DOHH2 (cell line): Measurements from ENCODE around the gene TSC1.

Experiments used
- H3F3A ChIP-seq: fragments of 200-600 bp; sonication (generic), shearing (Covaris generic); 2 replicates; pipeline ENCODE4 v1.6.0; 2016; ENCODE audit warnings: antibody characterized with exemption, mild to moderate bottlenecking; ENCODE audit not compliant: control insufficient read depth, insufficient read depth
- H3K27ac ChIP-seq: fragments of 200-600 bp; sonication (generic); 2 replicates; pipeline ENCODE4 v1.5.1; 2014; ENCODE audit warnings: low read depth, mild to moderate bottlenecking, low read length, moderate library complexity
- H3K27me3 ChIP-seq: fragments of 200-600 bp; sonication (generic); 2 replicates; pipeline ENCODE4 v1.6.1; 2014; ENCODE audit warnings: mild to moderate bottlenecking, low read length, mixed read lengths; ENCODE audit not compliant: control insufficient read depth
- H3K36me3 ChIP-seq: fragments of 200-600 bp; sonication (generic); 2 replicates; pipeline ENCODE4 v1.6.1; 2014; ENCODE audit warnings: mild to moderate bottlenecking, low read length, moderate library complexity, mixed read lengths; ENCODE audit not compliant: control insufficient read depth
- H3K4me1 ChIP-seq: fragments of 200-600 bp; sonication (generic); 2 replicates; pipeline ENCODE4 v1.6.1; 2014; ENCODE audit warnings: mild to moderate bottlenecking, low read length, mixed read lengths; ENCODE audit not compliant: control insufficient read depth
- H3K4me2 ChIP-seq: fragments of 200-600 bp; sonication (generic); 2 replicates; pipeline ENCODE4 v1.6.0; 2014; ENCODE audit warnings: mild to moderate bottlenecking, low read length, moderate library complexity
- H3K4me3 ChIP-seq: fragments of 200-600 bp; sonication (generic); 2 replicates; pipeline ENCODE4 v1.5.1; 2014; ENCODE audit warnings: mild to moderate bottlenecking, low read length, mixed read lengths
- H3K79me2 ChIP-seq: fragments of 200-600 bp; sonication (generic); 2 replicates; pipeline ENCODE4 v1.6.1; 2014; ENCODE audit warnings: mild to moderate bottlenecking, low read length, mixed read lengths; ENCODE audit not compliant: control insufficient read depth
- H3K9me2 ChIP-seq: fragments of 200-600 bp; sonication (generic); replicated peaks from 2 replicates; pipeline ENCODE4 v1.6.1; 2014; ENCODE audit warnings: mild to moderate bottlenecking, low read length, mixed read lengths; ENCODE audit not compliant: control insufficient read depth
- H3K9me3 ChIP-seq: fragments of 200-600 bp; sonication (generic); 2 replicates; pipeline ENCODE4 v1.6.1; 2014; ENCODE audit warnings: antibody characterized with exemption, low read length, mixed read lengths; ENCODE audit not compliant: control insufficient read depth, insufficient read depth
- H4K20me1 ChIP-seq: fragments of 200-600 bp; sonication (generic); 2 replicates; pipeline ENCODE4 v1.6.0; 2014; ENCODE audit warnings: low read depth, mild to moderate bottlenecking, antibody characterized with exemption, low read length, moderate library complexity; ENCODE audit not compliant: control insufficient read depth, insufficient read depth
- CTCF ChIP-seq: fragments of 200-600 bp; sonication (generic); IDR thresholded peaks from one replicate; pipeline ENCODE4 v1.5.1; 2014; ENCODE audit warnings: antibody characterized with exemption, mild to moderate bottlenecking, low read depth, low read length; ENCODE audit not compliant: poor library complexity, severe bottlenecking
- EZH2phosphoT487 ChIP-seq: fragments of 200-600 bp; sonication (generic); IDR thresholded peaks from 2 replicates; pipeline ENCODE4 v1.6.1; 2017; ENCODE audit warnings: borderline replicate concordance, mild to moderate bottlenecking, antibody characterized with exemption, low read length, moderate library complexity, mixed read lengths

TSC1 gene

GRCh38 chr9:132869266-132869665 is 75.2 kb downstream of the TSC1 start:
- TF ChIP-seq EZH2phosphoT487 (no peak), CTCF (no peak)
- no peaks in the 10 kb centered on the region for H3F3A ChIP-seq
- no peaks in the 10 kb centered on the region for H3K9me2 ChIP-seq
- H3K4me3 ChIP-seq = no peak overlapping the region
- H3K4me1 ChIP-seq = no peaks in the 10 kb centered on the region
- no peaks in the 10 kb centered on the region for H3K79me2 ChIP-seq
- no peak overlapping the region for H3K27ac ChIP-seq
- H3K36me3 ChIP-seq = no peaks in the 10 kb centered on the region
- no peaks in the 10 kb centered on the region for H4K20me1 ChIP-seq
- H3K9me3 ChIP-seq = no peaks in the 10 kb centered on the region
- no peak overlapping the region for H3K4me2 ChIP-seq
- H3K27me3 ChIP-seq = no peaks in the 10 kb centered on the region

GRCh38 chr9:132866898-132867297 is 77.5 kb downstream of the TSC1 start:
- H3K79me2 ChIP-seq = no peaks in the 10 kb centered on the region
- H3F3A ChIP-seq = no peaks in the 10 kb centered on the region
- no peaks in the 10 kb centered on the region for H3K9me3 ChIP-seq
- no peaks in the 10 kb centered on the region for H3K27me3 ChIP-seq
- H3K36me3 ChIP-seq = no peaks in the 10 kb centered on the region
- H3K4me3 ChIP-seq = no peak overlapping the region
- no peaks in the 10 kb centered on the region for H4K20me1 ChIP-seq
- H3K4me1 ChIP-seq = no peaks in the 10 kb centered on the region
- no peak overlapping the region for H3K27ac ChIP-seq
- no peak for TF ChIP-seq EZH2phosphoT487
- no peaks in the 10 kb centered on the region for H3K9me2 ChIP-seq
- H3K4me2 ChIP-seq = no peak overlapping the region

- no peaks in the 10 kb centered on the region for H3K9me2 ChIP-seq
- H3F3A ChIP-seq = no peaks in the 10 kb centered on the region
- no peak overlapping the region for H3K4me3 ChIP-seq
- no peaks in the 10 kb centered on the region for H3K4me1 ChIP-seq
- no peak overlapping the region for H3K27ac ChIP-seq
- no peaks in the 10 kb centered on the region for H3K9me3 ChIP-seq
- H3K79me2 ChIP-seq = no peaks in the 10 kb centered on the region
- no peaks in the 10 kb centered on the region for H3K27me3 ChIP-seq
- TF ChIP-seq CTCF = no peak
- no peak for TF ChIP-seq EZH2phosphoT487
- H3K4me2 ChIP-seq = no peak overlapping the region
- no peaks in the 10 kb centered on the region for H3K36me3 ChIP-seq
- H4K20me1 ChIP-seq = no peaks in the 10 kb centered on the region
Observed at GRCh38 chr9:132864691-132865090, 79.7 kb downstream of the TSC1 start.

GRCh38 chr9:132864277-132864676 is 80.1 kb downstream of the TSC1 start:
- no peaks in the 10 kb centered on the region for H3K9me2 ChIP-seq
- no peak overlapping the region for H3K27ac ChIP-seq
- no peaks in the 10 kb centered on the region for H3K79me2 ChIP-seq
- H3K9me3 ChIP-seq = no peaks in the 10 kb centered on the region
- TF ChIP-seq CTCF (no peak), EZH2phosphoT487 (no peak)
- no peak overlapping the region for H3K4me2 ChIP-seq
- H3K36me3 ChIP-seq = no peaks in the 10 kb centered on the region
- no peaks in the 10 kb centered on the region for H3K4me1 ChIP-seq
- no peaks in the 10 kb centered on the region for H3K27me3 ChIP-seq
- no peaks in the 10 kb centered on the region for H4K20me1 ChIP-seq
- no peaks in the 10 kb centered on the region for H3F3A ChIP-seq
- no peak overlapping the region for H3K4me3 ChIP-seq
